H9 (cell line): Measurements from ENCODE around the gene LARP4. TPM values are rescaled to one million over a fixed set of nuclear protein-coding genes. Genes with fewer than 3 reads are reported as not detected.

Experiments used
- DNase-seq: peaks from one replicate; pipeline ENCODE4 v3.0.0-alpha.2; 2017
- H2AFZ ChIP-seq: one replicate; pipeline ENCODE4 v1.6.1; 2013; ENCODE audit warnings: mild to moderate bottlenecking, low read length, control low read depth, moderate library complexity
- H2AK5ac ChIP-seq: 2 replicates; pipeline ENCODE4 v1.6.1; 2013; ENCODE audit warnings: low read length, control low read depth, mixed read lengths; ENCODE audit not compliant: insufficient read length
- H2BK120ac ChIP-seq: one replicate; pipeline ENCODE4 v1.6.1; 2013; ENCODE audit warnings: low read depth, mild to moderate bottlenecking, low read length, control low read depth, inconsistent platforms; ENCODE audit not compliant: poor library complexity, severe bottlenecking
- H2BK12ac ChIP-seq: 2 replicates; pipeline ENCODE4 v1.6.1; 2013; ENCODE audit warnings: low read length, control low read depth, mixed read lengths, low read depth; ENCODE audit not compliant: insufficient read length
- H2BK15ac ChIP-seq: 2 replicates; pipeline ENCODE4 v1.6.1; 2013; ENCODE audit warnings: low read depth, low read length, control low read depth
- H2BK20ac ChIP-seq: one replicate; pipeline ENCODE4 v1.6.1; 2013; ENCODE audit warnings: low read depth, mild to moderate bottlenecking, low read length, control low read depth, inconsistent platforms; ENCODE audit not compliant: poor library complexity, severe bottlenecking
- H2BK5ac ChIP-seq: 2 replicates; pipeline ENCODE4 v1.6.1; 2013; ENCODE audit warnings: low read length, control low read depth, mixed read lengths; ENCODE audit not compliant: insufficient read length
- H3K14ac ChIP-seq: 2 replicates; pipeline ENCODE4 v1.6.1; 2013; ENCODE audit warnings: low read length, control low read depth; ENCODE audit not compliant: insufficient read depth
- H3K18ac ChIP-seq: 2 replicates; pipeline ENCODE4 v1.6.1; 2013; ENCODE audit warnings: low read depth, mild to moderate bottlenecking, mixed read lengths, low read length, control low read depth; ENCODE audit not compliant: insufficient read length
- H3K23ac ChIP-seq: 2 replicates; pipeline ENCODE4 v1.6.1; 2013; ENCODE audit warnings: low read length, control low read depth, mixed read lengths, low read depth; ENCODE audit not compliant: insufficient read length
- H3K23me2 ChIP-seq: 2 replicates; pipeline ENCODE4 v1.6.1; 2013; ENCODE audit warnings: low read depth, mild to moderate bottlenecking, mixed read lengths, low read length, control low read depth; ENCODE audit not compliant: insufficient read length, poor library complexity, severe bottlenecking
- H3K27ac ChIP-seq: 2 replicates; pipeline ENCODE4 v1.5.1; 2013; ENCODE audit warnings: low read length, control low read depth, mixed read lengths, low read depth; ENCODE audit not compliant: insufficient read length
- H3K27me3 ChIP-seq: 2 replicates; pipeline ENCODE4 v1.6.1; 2013; ENCODE audit warnings: low read length, control low read depth, inconsistent platforms; ENCODE audit not compliant: insufficient read depth
- H3K4ac ChIP-seq: 2 replicates; pipeline ENCODE4 v1.6.1; 2013; ENCODE audit warnings: low read depth, mild to moderate bottlenecking, control low read depth, inconsistent platforms, low read length, moderate library complexity
- H3K4me1 ChIP-seq: 2 replicates; pipeline ENCODE4 v1.6.1; 2013; ENCODE audit warnings: low read length, control low read depth, inconsistent platforms; ENCODE audit not compliant: insufficient read depth
- H3K4me2 ChIP-seq: 2 replicates; pipeline ENCODE4 v1.6.1; 2013; ENCODE audit warnings: low read length, control low read depth, mixed read lengths; ENCODE audit not compliant: insufficient read length, insufficient read depth
- H3K56ac ChIP-seq: 2 replicates; pipeline ENCODE4 v1.6.1; 2013; ENCODE audit warnings: low read depth, mild to moderate bottlenecking, mixed read lengths, low read length, control low read depth; ENCODE audit not compliant: insufficient read length
- H3K79me1 ChIP-seq: 2 replicates; pipeline ENCODE4 v1.6.1; 2013; ENCODE audit warnings: low read depth, mild to moderate bottlenecking, moderate library complexity, low read length, control low read depth, inconsistent platforms; ENCODE audit not compliant: insufficient read depth, poor library complexity, severe bottlenecking
- H3K79me2 ChIP-seq: 2 replicates; pipeline ENCODE4 v1.6.1; 2013; ENCODE audit warnings: low read length, control low read depth, inconsistent platforms; ENCODE audit not compliant: insufficient read depth
- H3K9ac ChIP-seq: 2 replicates; pipeline ENCODE4 v1.6.1; 2013; ENCODE audit warnings: low read length, control low read depth, mixed read lengths; ENCODE audit not compliant: insufficient read length; ENCODE audit errors: extremely low read depth
- H3K9me3 ChIP-seq: one replicate; pipeline ENCODE4 v1.6.1; 2013; ENCODE audit warnings: low read depth, low read length, inconsistent platforms; ENCODE audit not compliant: control insufficient read depth
- H3T11ph ChIP-seq: one replicate; pipeline ENCODE4 v1.6.1; 2013; ENCODE audit warnings: mild to moderate bottlenecking, low read length, control low read depth, inconsistent platforms
- H4K20me1 ChIP-seq: one replicate; pipeline ENCODE4 v1.6.1; 2013; ENCODE audit not compliant: control insufficient read depth, insufficient read length, insufficient read depth
- H4K5ac ChIP-seq: 2 replicates; pipeline ENCODE4 v1.6.1; 2013; ENCODE audit warnings: low read depth, mild to moderate bottlenecking, mixed read lengths, low read length, control low read depth; ENCODE audit not compliant: insufficient read length
- H4K8ac ChIP-seq: replicated peaks from 2 replicates; pipeline ENCODE4 v1.6.1; 2013; ENCODE audit warnings: low read length, control low read depth, mixed read lengths, low read depth; ENCODE audit not compliant: insufficient read length
- H4K91ac ChIP-seq: 2 replicates; pipeline ENCODE4 v1.6.1; 2013; ENCODE audit warnings: low read depth, mild to moderate bottlenecking, moderate library complexity, mixed read lengths, low read length, control low read depth; ENCODE audit not compliant: insufficient read length
- H3K27ac Mint-ChIP-seq, 3 experiments: 2 replicates in 2 of 3; 3 replicates in 1 of 3; pipeline ENCODE4 v1.8.0; 2020 to 2021; ENCODE audit warnings: mixed read lengths in 3 of 3, mild to moderate bottlenecking in 1 of 3, moderate library complexity in 1 of 3
- H3K27me3 Mint-ChIP-seq: 2 replicates; pipeline ENCODE4 v1.8.0; 2021; ENCODE audit warnings: low read depth, mild to moderate bottlenecking, moderate library complexity, mixed read lengths
- H3K36me3 Mint-ChIP-seq, 3 experiments: 2 replicates in 2 of 3; 3 replicates in 1 of 3; pipeline ENCODE4 v1.8.0; 2020 to 2021; ENCODE audit warnings: low read depth in 3 of 3, mixed read lengths in 3 of 3; ENCODE audit not compliant: insufficient read depth in 1 of 3
- H3K4me1 Mint-ChIP-seq, 2 experiments: 2 replicates each; pipeline ENCODE4 v1.8.0; 2020; ENCODE audit warnings: mixed read lengths in 2 of 2
- H3K4me3 Mint-ChIP-seq, 2 experiments: 2 replicates in 1 of 2; 3 replicates in 1 of 2; pipeline ENCODE4 v1.8.0; 2020 to 2021; ENCODE audit warnings: mild to moderate bottlenecking in 2 of 2, mixed read lengths in 2 of 2, moderate library complexity in 1 of 2
- H3K9me3 Mint-ChIP-seq, 2 experiments: 2 replicates in 1 of 2; 3 replicates in 1 of 2; pipeline ENCODE4 v1.8.0; 2020; ENCODE audit warnings: mild to moderate bottlenecking in 2 of 2, mixed read lengths in 2 of 2, moderate library complexity in 1 of 2
- WGBS: extraction: QIAGEN DNeasy Blood & Tissue Kit; methylation state at CpG from one replicate; pipeline ENCODE4 v1.1.7; 2013; ENCODE audit warnings: missing lambda C conversion rate, low lambda C conversion rate, mixed read lengths; ENCODE audit not compliant: insufficient read length; ENCODE audit errors: extremely low coverage; 5-methylcytosine and 5-hydroxymethylcytosine counted together
- total RNA-seq: library from RNA; stranded (reverse); gene quantifications from 2 replicates; pipeline ENCODE4 v1.2.1, GENCODE V29; 2021
- TF ChIP-seq, protein P1 (sequence below): fragments of 200-600 bp; sonication (generic); conservative IDR thresholded peaks from 3 replicates; pipeline ENCODE4 v1.8.0; 2021; ENCODE audit warnings: antibody characterized with exemption, mild to moderate bottlenecking

The LARP4 gene
- total RNA-seq, 1 experiment from 2014 or later: 82.3 TPM

DNA sequence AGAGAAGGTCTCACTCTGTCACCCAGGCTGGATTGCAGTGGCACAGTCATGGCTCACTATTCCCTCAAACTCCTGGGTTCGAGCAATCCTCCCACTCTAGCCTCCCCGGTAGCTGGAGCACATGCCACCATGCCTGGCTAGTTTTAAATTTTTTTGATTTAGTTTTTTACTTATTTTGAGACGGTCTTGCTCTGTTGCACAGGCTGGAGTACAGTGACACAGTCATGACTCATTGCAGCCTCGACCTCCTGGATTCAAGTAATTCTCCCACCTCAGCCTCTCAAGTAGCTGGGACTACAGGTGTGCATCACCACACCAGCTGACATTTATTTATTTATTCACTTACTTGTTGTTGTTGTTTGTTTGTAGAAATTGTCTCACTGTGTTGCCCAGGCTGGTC, 81.9 kb downstream of the LARP4 start:
- no peak overlapping the region for H2BK20ac ChIP-seq

More for the DNA sequence above, 81.9 kb downstream of the LARP4 start:
- H3K36me3 Mint-ChIP-seq: peaks cover 0 to 6% (median 2%) of the 10 kb centered on the region in 3 experiments; a peak in 5 of 7 replicates
- H3K4me1 ChIP-seq: no peaks in the 10 kb centered on the region; the same call in 1 of the 2 replicates
- no peaks in the 10 kb centered on the region for H3K23me2 ChIP-seq
- no peaks in the 10 kb centered on the region for H4K20me1 ChIP-seq
- no peak overlapping the region for H3K27ac Mint-ChIP-seq
- no peak overlapping the region for H3K56ac ChIP-seq
- H3K9ac ChIP-seq: no peak overlapping the region
- H4K91ac ChIP-seq: no peak overlapping the region
- H3K4me3 Mint-ChIP-seq: no peak overlapping the region
- no CpG with 5 or more reads among the region's 4 CpGs for WGBS
- no peaks in the 10 kb centered on the region for H3K9me3 Mint-ChIP-seq
- H3K79me1 ChIP-seq: no peaks in the 10 kb centered on the region
- no peak overlapping the region for H3K4me2 ChIP-seq
- H2BK15ac ChIP-seq: no peak overlapping the region
- H3K27me3 Mint-ChIP-seq: no peaks in the 10 kb centered on the region
- no peak overlapping the region for H2AFZ ChIP-seq
- no peak overlapping the region for H2BK120ac ChIP-seq
- H2BK5ac ChIP-seq: no peak overlapping the region
- H3K9me3 ChIP-seq: no peaks in the 10 kb centered on the region
- DNase-seq: no peak
- H3K27ac ChIP-seq: no peak overlapping the region
- no peaks in the 10 kb centered on the region for H3K79me2 ChIP-seq
- TF ChIP-seq, protein P1, sequence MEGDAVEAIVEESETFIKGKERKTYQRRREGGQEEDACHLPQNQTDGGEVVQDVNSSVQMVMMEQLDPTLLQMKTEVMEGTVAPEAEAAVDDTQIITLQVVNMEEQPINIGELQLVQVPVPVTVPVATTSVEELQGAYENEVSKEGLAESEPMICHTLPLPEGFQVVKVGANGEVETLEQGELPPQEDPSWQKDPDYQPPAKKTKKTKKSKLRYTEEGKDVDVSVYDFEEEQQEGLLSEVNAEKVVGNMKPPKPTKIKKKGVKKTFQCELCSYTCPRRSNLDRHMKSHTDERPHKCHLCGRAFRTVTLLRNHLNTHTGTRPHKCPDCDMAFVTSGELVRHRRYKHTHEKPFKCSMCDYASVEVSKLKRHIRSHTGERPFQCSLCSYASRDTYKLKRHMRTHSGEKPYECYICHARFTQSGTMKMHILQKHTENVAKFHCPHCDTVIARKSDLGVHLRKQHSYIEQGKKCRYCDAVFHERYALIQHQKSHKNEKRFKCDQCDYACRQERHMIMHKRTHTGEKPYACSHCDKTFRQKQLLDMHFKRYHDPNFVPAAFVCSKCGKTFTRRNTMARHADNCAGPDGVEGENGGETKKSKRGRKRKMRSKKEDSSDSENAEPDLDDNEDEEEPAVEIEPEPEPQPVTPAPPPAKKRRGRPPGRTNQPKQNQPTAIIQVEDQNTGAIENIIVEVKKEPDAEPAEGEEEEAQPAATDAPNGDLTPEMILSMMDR: no peak
- no peak overlapping the region for H4K8ac ChIP-seq
- H3K14ac ChIP-seq: no peak overlapping the region
- no peak overlapping the region for H3T11ph ChIP-seq
- no peak overlapping the region for H3K23ac ChIP-seq
- no peak overlapping the region for H2BK12ac ChIP-seq
- H3K18ac ChIP-seq: no peak overlapping the region
- no peak overlapping the region for H3K4ac ChIP-seq
- H2AK5ac ChIP-seq: no peak overlapping the region
- no peak overlapping the region for H4K5ac ChIP-seq
- H3K4me1 Mint-ChIP-seq: peaks cover 7% of the 10 kb centered on the region in 2 experiments
- no peaks in the 10 kb centered on the region for H3K27me3 ChIP-seq
